PC-3 (cell line): ENCODE results near the gene LASP1NB.

Experiments
- ATAC-seq: fragments of 200-7000 bp; cut with Tn5 transposase; 2 replicates; pipeline ENCODE4 v1.9.1; 2020; ENCODE audit warnings: mild to moderate bottlenecking, moderate library complexity
- BruUV-seq: library from RNA; stranded (reverse); fragments of 400-500 nt; replicated peaks from 2 replicates; lab custom pipeline; 2021; lab: Mats Ljungman, UMichigan
- CTCF ChIA-PET: fragments of 300-600 bp; sonication (Branson Sonifier 250); formaldehyde crosslinking; loops from one replicate; lab custom pipeline; 2022; ENCODE audit warnings: antibody characterized with exemption; lab: Charles Lee
- POLR2A ChIA-PET: fragments of 300-600 bp; sonication (Branson Sonifier 250); formaldehyde crosslinking; loops from one replicate; lab custom pipeline; 2022; ENCODE audit warnings: antibody characterized with exemption; ENCODE audit not compliant: unreplicated experiment; lab: Charles Lee
- DNase-seq: peaks from one replicate; pipeline ENCODE4 v3.0.0-alpha.2; 2015
- H2AFZ ChIP-seq: fragments of 300-600 bp; sonication (generic); 2 replicates; pipeline ENCODE4 v1.6.0; 2016; ENCODE audit warnings: antibody characterized with exemption, low read length
- H3F3A ChIP-seq: fragments of 300-600 bp; sonication (generic); one replicate; pipeline ENCODE4 v1.6.0; 2017; ENCODE audit warnings: antibody characterized with exemption, low read length, control low read depth, mild to moderate bottlenecking; ENCODE audit not compliant: unreplicated experiment
- H3K27ac ChIP-seq: fragments of 300-600 bp; sonication (generic); 2 replicates; pipeline ENCODE4 v1.5.1; 2016; ENCODE audit warnings: mild to moderate bottlenecking, low read length
- H3K27me3 ChIP-seq: fragments of 300-600 bp; sonication (generic); 2 replicates; pipeline ENCODE4 v1.6.1; 2016; ENCODE audit warnings: low read length, mixed read lengths
- H3K36me3 ChIP-seq: fragments of 300-600 bp; sonication (generic); 2 replicates; pipeline ENCODE4 v1.6.1; 2016; ENCODE audit warnings: low read depth, mixed run types, low read length, mixed read lengths
- H3K4me1 ChIP-seq: fragments of 300-600 bp; sonication (generic); 2 replicates; pipeline ENCODE4 v1.5.1; 2016; ENCODE audit warnings: low read length; ENCODE audit not compliant: insufficient read depth
- H3K4me2 ChIP-seq: fragments of 300-600 bp; sonication (generic); 2 replicates; pipeline ENCODE4 v1.6.0; 2016; ENCODE audit warnings: low read length
- H3K4me3 ChIP-seq: fragments of 300-600 bp; sonication (generic); 2 replicates; pipeline ENCODE4 v1.5.1; 2016; ENCODE audit warnings: mild to moderate bottlenecking, low read length, mixed read lengths
- H3K79me2 ChIP-seq: fragments of 300-600 bp; sonication (generic); 2 replicates; pipeline ENCODE4 v1.6.1; 2017; ENCODE audit warnings: low read length, mixed read lengths
- H3K9ac ChIP-seq: fragments of 300-600 bp; sonication (generic); 2 replicates; pipeline ENCODE4 v1.6.0; 2016; ENCODE audit warnings: mild to moderate bottlenecking, low read length
- H3K9me2 ChIP-seq: fragments of 300-600 bp; sonication (generic); replicated peaks from 2 replicates; pipeline ENCODE4 v1.6.1; 2016; ENCODE audit warnings: mixed run types, low read length, mixed read lengths
- H3K9me3 ChIP-seq: fragments of 300-600 bp; sonication (generic); 2 replicates; pipeline ENCODE4 v1.6.1; 2016; ENCODE audit warnings: low read length, mixed read lengths
- H4K20me1 ChIP-seq: fragments of 300-600 bp; sonication (generic); 2 replicates; pipeline ENCODE4 v1.6.1; 2016; ENCODE audit warnings: low read length, mixed read lengths
- EZH2 ChIP-seq: fragments of 300-600 bp; sonication (generic); IDR thresholded peaks from one replicate; pipeline ENCODE4 v1.6.1; 2017; ENCODE audit warnings: antibody characterized with exemption, mild to moderate bottlenecking, low read length; ENCODE audit not compliant: unreplicated experiment
- EZH2phosphoT487 ChIP-seq: fragments of 300-600 bp; sonication (generic); IDR thresholded peaks from 2 replicates; pipeline ENCODE4 v1.6.1; 2018; ENCODE audit warnings: mild to moderate bottlenecking, antibody characterized with exemption, low read length, borderline replicate concordance
- intact Hi-C: fragments of 100-400 bp; cut with micrococcal nuclease; formaldehyde crosslinking; loops from 2 replicates; pipeline ENCODE4 v1.9.0; 2023
- TF ChIP-seq, protein P1 (sequence below): fragments of 300-600 bp; sonication (generic); conservative IDR thresholded peaks from 2 replicates; pipeline ENCODE4 v1.5.1; 2017; ENCODE audit warnings: antibody characterized with exemption, low read depth, mild to moderate bottlenecking, low read length

Gene LASP1NB

DNA sequence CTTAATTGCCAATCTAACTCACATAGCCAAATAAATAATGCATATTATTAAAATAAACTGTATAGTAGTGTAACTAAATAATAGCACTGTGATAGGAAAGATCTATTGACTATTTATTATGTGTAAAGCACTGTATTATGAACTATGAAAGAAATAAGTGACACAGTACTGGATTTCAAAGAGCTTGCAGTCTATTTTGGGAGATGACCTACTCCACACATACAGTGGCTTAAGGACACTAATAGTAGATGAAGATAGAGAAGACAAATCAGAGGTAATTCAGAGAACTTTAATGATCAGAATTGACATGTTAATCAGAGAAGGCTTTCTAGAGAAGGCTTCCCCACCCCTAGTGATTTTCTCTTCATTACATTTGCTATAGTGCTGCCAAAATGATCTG lies 14.6 kb downstream of the LASP1NB start:
- no peaks in the 10 kb centered on the region for H3K36me3 ChIP-seq
- H4K20me1 ChIP-seq: no peaks in the 10 kb centered on the region
- ChIA-PET POLR2A (no interaction called here), CTCF (no interaction called here)
- TF ChIP-seq, protein P1, sequence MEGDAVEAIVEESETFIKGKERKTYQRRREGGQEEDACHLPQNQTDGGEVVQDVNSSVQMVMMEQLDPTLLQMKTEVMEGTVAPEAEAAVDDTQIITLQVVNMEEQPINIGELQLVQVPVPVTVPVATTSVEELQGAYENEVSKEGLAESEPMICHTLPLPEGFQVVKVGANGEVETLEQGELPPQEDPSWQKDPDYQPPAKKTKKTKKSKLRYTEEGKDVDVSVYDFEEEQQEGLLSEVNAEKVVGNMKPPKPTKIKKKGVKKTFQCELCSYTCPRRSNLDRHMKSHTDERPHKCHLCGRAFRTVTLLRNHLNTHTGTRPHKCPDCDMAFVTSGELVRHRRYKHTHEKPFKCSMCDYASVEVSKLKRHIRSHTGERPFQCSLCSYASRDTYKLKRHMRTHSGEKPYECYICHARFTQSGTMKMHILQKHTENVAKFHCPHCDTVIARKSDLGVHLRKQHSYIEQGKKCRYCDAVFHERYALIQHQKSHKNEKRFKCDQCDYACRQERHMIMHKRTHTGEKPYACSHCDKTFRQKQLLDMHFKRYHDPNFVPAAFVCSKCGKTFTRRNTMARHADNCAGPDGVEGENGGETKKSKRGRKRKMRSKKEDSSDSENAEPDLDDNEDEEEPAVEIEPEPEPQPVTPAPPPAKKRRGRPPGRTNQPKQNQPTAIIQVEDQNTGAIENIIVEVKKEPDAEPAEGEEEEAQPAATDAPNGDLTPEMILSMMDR: no peak
- TF ChIP-seq EZH2 (no peak), EZH2phosphoT487 (no peak)
- no TSS peak for BruUV-seq
- no peaks in the 10 kb centered on the region for H3F3A ChIP-seq
- no peak for DNase-seq
- no peak overlapping the region for H3K4me2 ChIP-seq
- no peaks in the 10 kb centered on the region for H3K79me2 ChIP-seq
- ATAC-seq: no peak
- no peak overlapping the region for H2AFZ ChIP-seq
- H3K4me1 ChIP-seq: no peaks in the 10 kb centered on the region
- H3K9me2 ChIP-seq: no peaks in the 10 kb centered on the region
- H3K27me3 ChIP-seq: no peaks in the 10 kb centered on the region
- no peak overlapping the region for H3K27ac ChIP-seq
- H3K4me3 ChIP-seq: no peak overlapping the region
- intact Hi-C loops: no loop called here
- no peak overlapping the region for H3K9ac ChIP-seq
- no peaks in the 10 kb centered on the region for H3K9me3 ChIP-seq

DNA sequence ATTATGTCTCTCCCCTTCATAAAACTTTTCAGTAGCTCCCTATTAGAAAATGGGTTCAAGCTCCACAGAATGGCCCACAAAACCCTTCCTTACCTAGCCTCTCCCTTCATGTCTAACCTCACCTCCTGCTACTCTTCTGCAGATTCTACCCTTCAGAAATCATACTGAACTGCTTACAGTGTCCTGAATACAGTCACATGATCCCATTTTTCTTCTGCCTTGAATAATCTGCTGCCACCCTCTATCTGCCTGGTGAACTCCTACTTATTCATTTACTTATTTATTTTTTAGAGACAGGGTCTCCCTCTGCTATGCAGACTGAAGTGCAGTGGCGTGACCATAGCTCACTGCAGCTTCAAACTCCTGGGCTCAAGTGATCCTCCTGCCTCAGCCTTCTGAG lies 15.0 kb downstream of the LASP1NB start:
- intact Hi-C loops: no loop called here
- ChIA-PET CTCF (no interaction called here), POLR2A (no interaction called here)
- no TSS peak for BruUV-seq
- H3K9ac ChIP-seq: no peak overlapping the region
- H3K4me3 ChIP-seq: no peak overlapping the region
- no peak overlapping the region for H3K27ac ChIP-seq
- H3K9me3 ChIP-seq: no peaks in the 10 kb centered on the region
- no peaks in the 10 kb centered on the region for H3K4me1 ChIP-seq
- ATAC-seq (no peak), DNase-seq (no peak)
- no peaks in the 10 kb centered on the region for H3K36me3 ChIP-seq
- H3F3A ChIP-seq: no peaks in the 10 kb centered on the region
- TF ChIP-seq EZH2 (no peak), EZH2phosphoT487 (no peak)
- TF ChIP-seq, protein P1: no peak
- no peaks in the 10 kb centered on the region for H3K9me2 ChIP-seq
- H3K27me3 ChIP-seq: no peaks in the 10 kb centered on the region
- H2AFZ ChIP-seq: no peak overlapping the region
- no peaks in the 10 kb centered on the region for H3K79me2 ChIP-seq
- H3K4me2 ChIP-seq: no peak overlapping the region
- no peaks in the 10 kb centered on the region for H4K20me1 ChIP-seq

DNA sequence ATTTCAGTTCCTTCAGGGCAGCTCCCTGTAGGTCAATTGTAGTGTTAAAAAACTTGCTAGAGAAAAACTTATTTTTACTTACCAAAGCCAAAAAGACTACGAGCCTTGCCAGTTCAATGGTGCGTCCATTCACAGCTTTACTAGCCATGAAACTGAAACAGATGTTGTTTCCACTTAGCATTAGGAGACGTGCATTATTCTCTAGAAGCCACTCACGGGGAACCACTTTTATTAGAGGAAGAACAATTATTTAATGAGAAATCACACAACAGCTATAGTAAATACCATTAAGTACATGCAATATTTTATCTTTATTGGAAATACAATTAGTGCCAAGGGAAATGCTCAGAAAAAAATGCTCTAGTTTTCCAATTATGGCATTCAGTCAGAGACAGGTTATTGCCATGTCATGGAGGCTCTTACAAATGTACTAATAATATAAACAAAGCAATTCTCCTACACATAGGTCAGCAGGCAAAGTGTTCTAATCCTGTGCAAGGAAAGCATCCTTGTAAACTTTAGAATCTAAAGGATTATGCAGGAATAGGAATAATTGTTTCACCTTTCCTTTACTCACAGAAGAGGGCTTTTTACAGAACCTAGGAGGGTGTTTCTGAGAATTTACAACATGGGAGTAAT lies 17.4 kb downstream of the LASP1NB start:
- no TSS peak for BruUV-seq
- ChIA-PET POLR2A (no interaction called here), CTCF (no interaction called here)
- H3K9me3 ChIP-seq: no peaks in the 10 kb centered on the region
- no peaks in the 10 kb centered on the region for H3F3A ChIP-seq
- no peaks in the 10 kb centered on the region for H3K4me1 ChIP-seq
- DNase-seq: no peak
- ATAC-seq: no peak
- no peak overlapping the region for H3K4me3 ChIP-seq
- no peaks in the 10 kb centered on the region for H3K27me3 ChIP-seq
- no peak overlapping the region for H2AFZ ChIP-seq
- H4K20me1 ChIP-seq: no peaks in the 10 kb centered on the region
- intact Hi-C loops: no loop called here
- no peak overlapping the region for H3K27ac ChIP-seq
- H3K9ac ChIP-seq: no peak overlapping the region
- H3K79me2 ChIP-seq: no peaks in the 10 kb centered on the region
- H3K36me3 ChIP-seq: no peaks in the 10 kb centered on the region
- H3K9me2 ChIP-seq: no peaks in the 10 kb centered on the region
- no peak overlapping the region for H3K4me2 ChIP-seq
- TF ChIP-seq, protein P1: no peak
- TF ChIP-seq EZH2 (no peak), EZH2phosphoT487 (no peak)
